SK-N-SH (cell line): ENCODE data around the gene PHYKPL. TPM values are rescaled to one million over a fixed set of nuclear protein-coding genes. Genes with fewer than 3 reads are reported as not detected.

ENCODE experiments used
- CTCF ChIA-PET: fragments of 300-600, 350-600 bp; formaldehyde crosslinking; extraction: SDS; loops from one replicate; lab custom pipeline; 2021; lab: Yijun Ruan, JAX
- POLR2A ChIA-PET: fragments of 350-600 bp; sonication (Branson Sonifier 250); formaldehyde crosslinking; extraction: SDS; loops from one replicate; lab custom pipeline; 2020; ENCODE audit warnings: antibody characterized with exemption, inconsistent platforms; lab: Yijun Ruan, JAX
- DNase-seq: peaks from one replicate; pipeline ENCODE4 v3.0.0; 2012
- H2AFZ ChIP-seq: fragments of 200-600 bp; sonication (generic); 2 replicates; pipeline ENCODE4 v1.8.1; 2016; ENCODE audit warnings: antibody characterized with exemption, mild to moderate bottlenecking, low read depth
- H3F3A ChIP-seq: fragments of 200-600 bp; sonication (generic); replicated peaks from 2 replicates; pipeline ENCODE3; 2016; ENCODE audit warnings: antibody characterized with exemption, mild to moderate bottlenecking; ENCODE audit not compliant: insufficient read depth
- H3K27ac ChIP-seq, 2 experiments: fragments of 200-500 bp in 1 of 2; fragments of 200-600 bp in 1 of 2; sonication (Bioruptor generic) in 1 of 2; sonication (generic), shearing (Covaris generic) in 1 of 2; 2 replicates each; pipeline versions ENCODE4 v1.5.1 to v1.6.1; 2014 to 2016; ENCODE audit warnings: low read depth in 2 of 2, inconsistent platforms in 1 of 2, low read length in 1 of 2, mild to moderate bottlenecking in 1 of 2, mixed read lengths in 1 of 2
- H3K27me3 ChIP-seq: fragments of 200-600 bp; sonication (generic), shearing (Covaris generic); 2 replicates; pipeline ENCODE4 v1.6.1; 2016; ENCODE audit warnings: mixed run types; ENCODE audit not compliant: insufficient read depth
- H3K36me3 ChIP-seq, 2 experiments: fragments of 200-500 bp in 1 of 2; fragments of 200-600 bp in 1 of 2; sonication (Bioruptor generic) in 1 of 2; sonication (generic) in 1 of 2; replicated peaks in 1 of 2; 2 replicates each; pipeline versions ENCODE3 to v1.5.1; 2014 to 2016; ENCODE audit warnings: low read length in 1 of 2, mild to moderate bottlenecking in 1 of 2; ENCODE audit not compliant: insufficient read depth in 2 of 2, control insufficient read depth in 1 of 2
- H3K4me1 ChIP-seq, 2 experiments: fragments of 200-500 bp in 1 of 2; fragments of 200-600 bp in 1 of 2; sonication (Bioruptor generic) in 1 of 2; sonication (generic), shearing (Covaris generic) in 1 of 2; 2 replicates each; pipeline versions ENCODE4 v1.5.1 to v1.6.1; 2014 to 2016; ENCODE audit warnings: low read depth in 1 of 2, low read length in 1 of 2, mixed run types in 1 of 2; ENCODE audit not compliant: insufficient read depth in 2 of 2, control insufficient read depth in 1 of 2
- H3K4me2 ChIP-seq: fragments of 200-600 bp; sonication (generic), shearing (Covaris generic); 2 replicates; pipeline ENCODE4 v1.6.1; 2017; ENCODE audit warnings: mixed run types
- H3K4me3 ChIP-seq, 2 experiments: fragments of 200-500 bp in 1 of 2; fragments of 200-600 bp in 1 of 2; sonication (Bioruptor generic) in 1 of 2; sonication (generic), shearing (Covaris generic) in 1 of 2; 2 replicates each; pipeline versions ENCODE4 v1.5.1 to v1.8.1; 2014 to 2016; ENCODE audit warnings: low read depth in 2 of 2, inconsistent platforms in 1 of 2, low read length in 1 of 2, mild to moderate bottlenecking in 1 of 2, mixed read lengths in 1 of 2, moderate library complexity in 1 of 2
- H3K79me2 ChIP-seq: fragments of 200-600 bp; sonication (generic); 2 replicates; pipeline ENCODE4 v1.8.1; 2017; ENCODE audit warnings: mild to moderate bottlenecking; ENCODE audit not compliant: insufficient read depth
- H3K9ac ChIP-seq: fragments of 200-600 bp; sonication (generic); 2 replicates; pipeline ENCODE4 v1.6.1; 2017; ENCODE audit warnings: mixed run types
- H3K9me2 ChIP-seq: fragments of 200-600 bp; sonication (generic); 2 replicates; pipeline ENCODE4 v1.6.1; 2017; ENCODE audit warnings: mixed run types
- H3K9me3 ChIP-seq: fragments of 200-600 bp; sonication (generic); 2 replicates; pipeline ENCODE4 v1.6.1; 2017; ENCODE audit warnings: mixed run types, mild to moderate bottlenecking, moderate library complexity
- H4K20me1 ChIP-seq: fragments of 200-600 bp; sonication (generic); 2 replicates; pipeline ENCODE4 v1.6.1; 2017; ENCODE audit warnings: mild to moderate bottlenecking, mixed run types; ENCODE audit not compliant: insufficient read depth
- ELF1 ChIP-seq: IDR thresholded peaks from 2 replicates; pipeline ENCODE4 v1.4.0; 2012
- EP300 ChIP-seq, 2 experiments: IDR thresholded peaks; 2 replicates each; pipeline versions ENCODE4 v1.4.0 to v1.6.1; 2012; ENCODE audit warnings: borderline replicate concordance in 1 of 2, low read depth in 1 of 2, low read length in 1 of 2
- FOSL2 ChIP-seq: IDR thresholded peaks from 2 replicates; pipeline ENCODE4 v1.4.0; 2012; ENCODE audit warnings: low read depth, mild to moderate bottlenecking, moderate library complexity, borderline replicate concordance
- FOXJ3 ChIP-seq: sonication (generic); formaldehyde crosslinking; IDR thresholded peaks from 2 replicates; pipeline ENCODE4 v1.5.1; 2020; ENCODE audit warnings: mild to moderate bottlenecking, missing genetic modification reagents
- MAX ChIP-seq: IDR thresholded peaks from 2 replicates; pipeline ENCODE4 v1.4.0; 2012; ENCODE audit warnings: low read depth
- MXI1 ChIP-seq: IDR thresholded peaks from 2 replicates; pipeline ENCODE4 v1.6.1; 2012; ENCODE audit warnings: mild to moderate bottlenecking, low read depth, low read length, improper control_type of control experiment
- NRF1 ChIP-seq: IDR thresholded peaks from 2 replicates; pipeline ENCODE4 v1.6.1; 2012; ENCODE audit warnings: low read depth, mild to moderate bottlenecking, low read length
- PBX3 ChIP-seq: IDR thresholded peaks from 2 replicates; pipeline ENCODE4; 2012
- TAF1 ChIP-seq: IDR thresholded peaks from 2 replicates; pipeline ENCODE4 v1.6.1; 2012; ENCODE audit warnings: low read depth, mild to moderate bottlenecking, low read length, moderate library complexity, borderline replicate concordance
- WGBS: methylation state at CpG from one replicate; pipeline ENCODE4 v1.1.6; 2017; ENCODE audit warnings: low lambda C conversion rate; 5-methylcytosine and 5-hydroxymethylcytosine counted together
- polyA plus RNA-seq, 3 experiments: library from polyadenylated mRNA; depleted of rRNA; stranded (reverse); fragments of >200 nt; gene quantifications; 2 replicates each; pipeline ENCODE4 v1.2.3, GENCODE V29; 2012

PHYKPL gene
- polyA plus RNA-seq, 1 of the 3 experiments (the other 2 are of a cell fraction) = 46.8 TPM

- TF ChIP-seq ELF1 (no peak), MAX (no peak)
Observed at GRCh38 chr5:178282391-178282790, 49.8 kb upstream of the PHYKPL start (continued).

GRCh38 chr5:178281331-178281730, 48.7 kb upstream of the PHYKPL start:
- H3K9me3 ChIP-seq = peaks cover 5% of the 10 kb centered on the region; the same call in 1 of the 2 replicates
- ChIA-PET CTCF (interaction anchor here (0.7 to 13.7 kb wide), 22 partner anchors 11 to 324 kb away, joined by 3 to 265 read pairs (median 10); partner anchors contain the start of gene COL23A1), POLR2A (no interaction called here)
- no peaks in the 10 kb centered on the region for H3F3A ChIP-seq
- no peaks in the 10 kb centered on the region for H3K27me3 ChIP-seq
- H3K79me2 ChIP-seq = no peaks in the 10 kb centered on the region
- peaks cover 0 to 41% of the 10 kb centered on the region in 2 experiments; a peak in 2 of 4 replicates for H3K4me1 ChIP-seq
- DNase-seq = no peak
- H4K20me1 ChIP-seq = no peaks in the 10 kb centered on the region
- H3K27ac ChIP-seq = peak overlapping the region in 1 of 2 experiments; percentile 25; a peak in 1 of 4 replicates
- no peaks in the 10 kb centered on the region for H3K9me2 ChIP-seq
- H3K9ac ChIP-seq = no peak overlapping the region
- H2AFZ ChIP-seq = no peak overlapping the region
- WGBS = 70% methylated on average over 13 of the region's 19 CpGs
- no peak overlapping the region for H3K4me2 ChIP-seq
- TF ChIP-seq FOSL2 = no peak
- no peak for TF ChIP-seq MXI1
- no peak for TF ChIP-seq NRF1
- no peak for TF ChIP-seq TAF1
- TF ChIP-seq PBX3 = no peak
- TF ChIP-seq, all 33 proteins: peak for 0
- Histone ChIP-seq H3K4me3 (no peak overlapping the region), H3K36me3 (no peaks in the 10 kb centered on the region)

- Histone ChIP-seq H3K9me2 (no peaks in the 10 kb centered on the region), H3K79me2 (no peaks in the 10 kb centered on the region), H3K9ac (no peak overlapping the region), H3K9me3 (peaks cover 5% of the 10 kb centered on the region; the same call in 1 of the 2 replicates), H3K36me3 (no peaks in the 10 kb centered on the region), H4K20me1 (no peaks in the 10 kb centered on the region), H3K4me2 (no peak overlapping the region), H3K4me1 (peaks cover 0 to 34% of the 10 kb centered on the region in 2 experiments; a peak in 2 of 4 replicates), H3F3A (no peaks in the 10 kb centered on the region), H3K27me3 (no peaks in the 10 kb centered on the region), H3K27ac (no peak overlapping the region; a peak in 1 of 4 replicates), H3K4me3 (no peak overlapping the region), H2AFZ (no peak overlapping the region)
- POLR2A ChIA-PET = interaction anchor here (1.0 kb wide), 1 partner anchor 310 kb away, joined by 3 read pairs; the partner anchor contains the start of gene COL23A1
- TF ChIP-seq EP300 (IDR thresholded peaks at IDR 0.05; ENCODE audit: borderline replicate concordance in 1 of 2, low read depth in 1 of 2, low read length in 1 of 2) (no peak), FOXJ3 (CRISPR knock-in tag) (0 out of 2 replicates have a peak, but pooled peaks have one; percentile 1)
- WGBS = 73% methylated on average over 5 of the region's 9 CpGs
- DNase-seq = peak; percentile 46
- CTCF ChIA-PET = interaction anchor here (0.6 to 13.7 kb wide), 52 partner anchors 10 to 338 kb away, joined by 3 to 265 read pairs (median 5); partner anchors contain the start of gene COL23A1
Observed at GRCh38 chr5:178280631-178281030, 48.0 kb upstream of the PHYKPL start.
